HCT116 (cell line): Measurements from ENCODE around the gene DIP2B. TPM values are rescaled to one million over a fixed set of nuclear protein-coding genes. Genes with fewer than 3 reads are reported as not detected.
A peak's percentile ranks its signal among the peaks of the same experiment; 100 is the strongest.

Experiments
- ATAC-seq: fragments of 200-7000 bp; cut with Tn5 transposase; 2 replicates; pipeline ENCODE4 v1.9.1; 2020; ENCODE audit warnings: mild to moderate bottlenecking, moderate library complexity
- BruUV-seq: library from RNA; stranded (reverse); fragments of 400-500 nt; replicated peaks from 2 replicates; lab custom pipeline; 2021; lab: Mats Ljungman, UMichigan
- CTCF ChIA-PET: fragments of 300-600 bp; sonication (Branson Sonifier 250); formaldehyde crosslinking; loops from one replicate; lab custom pipeline; 2021; ENCODE audit warnings: antibody characterized with exemption; lab: Charles Lee
- POLR2A ChIA-PET: fragments of 300-600, 350-600 bp; sonication (Branson Sonifier 250); formaldehyde crosslinking; loops from one replicate; lab custom pipeline; 2021; ENCODE audit warnings: antibody characterized with exemption; lab: Charles Lee
- RAD21 ChIA-PET, 2 experiments: fragments of 300-600 bp; sonication (Branson Sonifier 250); formaldehyde crosslinking; loops; one replicate each; lab custom pipeline; 2023; ENCODE audit warnings: low total read pairs in 2 of 2; ENCODE audit not compliant: uncharacterized antibody in 2 of 2, unreplicated experiment in 2 of 2, low non-redundant PET in 1 of 2; lab: Charles Lee
- DNase-seq: peaks from one replicate; pipeline ENCODE4 v3.0.0-alpha.2; 2010; ENCODE audit warnings: low read depth, low spot score
- H2AFZ ChIP-seq: fragments of 200-600 bp; shearing (Covaris generic), sonication (generic); 2 replicates; pipeline ENCODE4 v1.6.1; 2017; ENCODE audit warnings: low read depth, mixed run types, mixed read lengths, antibody characterized with exemption, low read length; ENCODE audit not compliant: poor library complexity, severe bottlenecking
- H3K27ac ChIP-seq: 2 replicates; pipeline ENCODE4 v1.5.1; 2012; ENCODE audit warnings: low read depth, low read length
- H3K27me3 ChIP-seq: fragments of 200-600 bp; sonication (generic); 2 replicates; pipeline ENCODE4 v1.6.1; 2016; ENCODE audit warnings: mixed run types, low read length, mixed read lengths; ENCODE audit not compliant: insufficient read depth
- H3K36me3 ChIP-seq, 2 experiments: fragments of 200-500 bp in 1 of 2; fragments of 200-600 bp in 1 of 2; sonication (Bioruptor generic) in 1 of 2; sonication (generic) in 1 of 2; 2 replicates each; pipeline versions ENCODE4 v1.5.1 to v1.6.1; 2014 to 2016; ENCODE audit warnings: low read length in 2 of 2, inconsistent platforms in 1 of 2, mixed read lengths in 1 of 2, mixed run types in 1 of 2; ENCODE audit not compliant: insufficient read depth in 2 of 2, control insufficient read depth in 1 of 2
- H3K4me1 ChIP-seq, 2 experiments: fragments of 200-600 bp in 1 of 2; sonication (generic) in 1 of 2; 2 replicates each; pipeline versions ENCODE4 v1.5.1 to v1.6.1; 2012 to 2017; ENCODE audit warnings: low read length in 2 of 2, inconsistent platforms in 1 of 2, mild to moderate bottlenecking in 1 of 2, mixed read lengths in 1 of 2, mixed run types in 1 of 2, moderate library complexity in 1 of 2; ENCODE audit not compliant: insufficient read depth in 2 of 2, control insufficient read depth in 1 of 2
- H3K4me2 ChIP-seq: fragments of 200-600 bp; sonication (generic); 2 replicates; pipeline ENCODE4 v1.6.1; 2017; ENCODE audit warnings: mixed run types, low read length, mixed read lengths
- H3K4me3 ChIP-seq, 2 experiments: fragments of 200-600 bp in 1 of 2; sonication (generic) in 1 of 2; replicated peaks in 1 of 2; 2 replicates each; pipeline ENCODE4 v1.5.1; 2011 to 2016; ENCODE audit warnings: low read length in 2 of 2, control low read depth in 1 of 2, low read depth in 1 of 2, mild to moderate bottlenecking in 1 of 2, mixed read lengths in 1 of 2, mixed run types in 1 of 2
- H3K79me2 ChIP-seq: fragments of 200-600 bp; sonication (generic); 2 replicates; pipeline ENCODE4 v1.6.1; 2017; ENCODE audit warnings: mild to moderate bottlenecking, mixed run types, low read length, moderate library complexity, mixed read lengths; ENCODE audit not compliant: insufficient read depth
- H3K9ac ChIP-seq: fragments of 200-600 bp; sonication (generic); 2 replicates; pipeline ENCODE4 v1.6.1; 2016; ENCODE audit warnings: low read length, mixed read lengths
- H3K9me2 ChIP-seq: fragments of 200-600 bp; sonication (generic), shearing (Covaris generic); 2 replicates; pipeline ENCODE4 v1.6.1; 2017; ENCODE audit warnings: mixed run types, mild to moderate bottlenecking, moderate library complexity; ENCODE audit not compliant: insufficient read depth
- H3K9me3 ChIP-seq, 2 experiments: fragments of 200-500 bp in 1 of 2; fragments of 200-600 bp in 1 of 2; sonication (Bioruptor generic) in 1 of 2; sonication (generic) in 1 of 2; 2 replicates each; pipeline ENCODE4 v1.6.1; 2014 to 2017; ENCODE audit warnings: low read length in 2 of 2, mixed read lengths in 2 of 2, inconsistent platforms in 1 of 2, low read depth in 1 of 2, mild to moderate bottlenecking in 1 of 2, mixed run types in 1 of 2, moderate library complexity in 1 of 2; ENCODE audit not compliant: control insufficient read depth in 1 of 2, insufficient read depth in 1 of 2
- H4K20me1 ChIP-seq: fragments of 200-600 bp; sonication (generic), shearing (Covaris generic); 2 replicates; pipeline ENCODE4 v1.6.1; 2017; ENCODE audit warnings: mixed run types, mild to moderate bottlenecking, moderate library complexity; ENCODE audit not compliant: insufficient read depth
- CBX3 ChIP-seq: IDR thresholded peaks from 2 replicates; pipeline ENCODE4 v1.6.1; 2012; ENCODE audit warnings: low read depth
- EGR1 ChIP-seq: IDR thresholded peaks from 2 replicates; pipeline ENCODE4 v1.6.1; 2012; ENCODE audit warnings: low read depth
- ELF1 ChIP-seq: IDR thresholded peaks from 2 replicates; pipeline ENCODE4 v1.6.1; 2012; ENCODE audit warnings: low read depth, borderline replicate concordance
- EZH2phosphoT487 ChIP-seq: fragments of 200-600 bp; IDR thresholded peaks from 2 replicates; pipeline ENCODE4 v1.6.1; 2018; ENCODE audit warnings: antibody characterized with exemption, borderline replicate concordance
- FOSL1 ChIP-seq: IDR thresholded peaks from 2 replicates; pipeline ENCODE4 v1.6.1; 2012; ENCODE audit warnings: low read depth
- JUND ChIP-seq: IDR thresholded peaks from 2 replicates; pipeline ENCODE4 v1.6.1; 2012
- POLR2A ChIP-seq: IDR thresholded peaks from 2 replicates; pipeline ENCODE4 v1.7.0; 2011; ENCODE audit warnings: borderline replicate concordance; ENCODE audit not compliant: insufficient read depth, insufficient read length; ENCODE audit errors: extremely low read depth
- POLR2AphosphoS5 ChIP-seq: IDR thresholded peaks from 2 replicates; pipeline ENCODE4 v1.6.1; 2011; ENCODE audit warnings: mild to moderate bottlenecking, low read depth, low read length, moderate library complexity
- RAD21 ChIP-seq: IDR thresholded peaks from 2 replicates; pipeline ENCODE4 v1.6.1; 2012; ENCODE audit warnings: low read depth, mild to moderate bottlenecking
- SIN3A ChIP-seq: IDR thresholded peaks from 2 replicates; pipeline ENCODE4 v1.6.1; 2012; ENCODE audit warnings: low read depth
- SP1 ChIP-seq: IDR thresholded peaks from 2 replicates; pipeline ENCODE4 v1.6.1; 2012; ENCODE audit warnings: low read depth
- SRF ChIP-seq: IDR thresholded peaks from 2 replicates; pipeline ENCODE4 v1.6.1; 2012; ENCODE audit warnings: low read depth
- TCF7L2 ChIP-seq: IDR thresholded peaks from 2 replicates; pipeline ENCODE4 v1.7.0; 2011; ENCODE audit warnings: borderline replicate concordance, inconsistent platforms; ENCODE audit not compliant: insufficient read depth, insufficient read length; ENCODE audit errors: extremely low read depth
- YY1 ChIP-seq: IDR thresholded peaks from 2 replicates; pipeline ENCODE4 v1.6.1; 2011; ENCODE audit warnings: low read length, low read depth, moderate library complexity, mild to moderate bottlenecking; ENCODE audit not compliant: insufficient replicate concordance; ENCODE audit errors: extremely low read depth
- ZFX ChIP-seq: fragments of 450-650 bp; IDR thresholded peaks from 2 replicates; pipeline ENCODE4 v1.6.1; 2017
- intact Hi-C: fragments of 100-400 bp; cut with micrococcal nuclease; formaldehyde crosslinking; loops from 2 replicates; pipeline ENCODE4 v1.10.0; 2022
- total RNA-seq: library from RNA; stranded (reverse); gene quantifications from one replicate; pipeline ENCODE4 v1.2.1, GENCODE V29; 2021; ENCODE audit not compliant: unreplicated experiment
- TF ChIP-seq, protein P1 (sequence below), 3 experiments: fragments of 200-600 bp in 1 of 3; sonication (generic) in 1 of 3; IDR thresholded peaks in 2 of 3; conservative IDR thresholded peaks in 1 of 3; 2 replicates each; pipeline ENCODE4 v1.5.1; 2012 to 2017; ENCODE audit warnings: low read depth in 2 of 3, low read length in 2 of 3, antibody characterized with exemption in 1 of 3, borderline replicate concordance in 1 of 3, control low read depth in 1 of 3, mild to moderate bottlenecking in 1 of 3, mixed read lengths in 1 of 3, mixed run types in 1 of 3, moderate library complexity in 1 of 3; ENCODE audit not compliant: insufficient read depth in 1 of 3
- TF ChIP-seq, protein P2 (sequence below): IDR thresholded peaks from 2 replicates; pipeline ENCODE4 v1.6.1; 2011; ENCODE audit warnings: mild to moderate bottlenecking, low read length, moderate library complexity; ENCODE audit not compliant: insufficient replicate concordance; ENCODE audit errors: extremely low read depth
- TF ChIP-seq, protein P3 (sequence below): IDR thresholded peaks from 2 replicates; pipeline ENCODE4 v1.6.1; 2012

The DIP2B gene
- total RNA-seq, 1 experiment from 2014 or later = 32.3 TPM

DNA sequence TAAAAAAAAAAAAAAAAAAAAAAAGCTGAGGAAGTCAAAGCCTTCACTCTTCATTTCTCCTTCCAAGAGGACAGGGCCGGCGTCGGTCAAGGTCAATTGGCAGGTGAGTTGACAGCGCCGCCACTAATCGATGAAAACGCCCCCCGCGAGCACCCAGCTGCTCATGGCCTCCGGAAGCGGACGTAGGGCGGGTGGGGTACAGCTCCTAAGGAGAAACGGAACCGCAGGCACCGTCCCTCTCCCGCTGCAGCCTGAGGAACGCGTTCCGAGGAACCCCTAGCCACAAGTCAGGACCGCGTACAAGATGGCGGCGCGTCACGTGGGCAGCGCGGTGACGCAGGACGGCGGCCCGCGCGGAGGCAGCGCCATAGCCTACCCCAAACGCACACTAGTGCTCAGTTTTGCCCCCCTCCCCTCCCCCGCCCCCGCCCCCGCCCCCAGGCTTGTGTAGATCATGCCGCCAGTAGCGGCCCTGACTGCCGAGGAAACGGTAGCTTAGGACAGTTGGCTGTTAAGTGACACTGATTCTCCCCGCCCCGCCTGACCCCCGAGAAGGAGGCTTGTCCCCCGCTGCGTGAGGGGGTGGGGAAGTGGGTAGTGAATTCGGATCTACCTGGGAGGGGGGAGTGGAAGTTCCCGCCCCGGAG is 259.0 kb downstream of the DIP2B start, which contains the start of gene ATF1:
ATF1 (plus strand) TSS at position 463 of the 647 bp plus-strand sequence. CDS start 16,045 bp downstream, outside the sequence.
- Histone ChIP-seq H3K9ac (peak within 1 kb of the TSS; percentile 92), H3K79me2 (peaks cover 59% of the 10 kb centered on the region), H2AFZ (no peak within 1 kb of the TSS), H3K27me3 (no peaks in the 10 kb centered on the region), H3K36me3 (no peaks in the 10 kb centered on the region), H3K9me3 (no peaks in the 10 kb centered on the region), H3K4me1 (peaks cover 25 to 36% of the 10 kb centered on the region in 2 experiments), H4K20me1 (no peaks in the 10 kb centered on the region), H3K4me2 (peak within 1 kb of the TSS; percentile 87), H3K4me3 (peak within 1 kb of the TSS; percentile 88 to 89), H3K27ac (peak within 1 kb of the TSS; percentile 100), H3K9me2 (no peaks in the 10 kb centered on the region)
- intact Hi-C loops = loop anchor here (2.0 to 10.0 kb wide), 3 partner anchors 265 to 501 kb away; partner anchors contain the start of gene LETMD1
- CTCF ChIA-PET = interaction anchor here (1.0 to 2.4 kb wide), 7 partner anchors 10 to 657 kb away, joined by 3 to 20 read pairs (median 5); partner anchors contain the start of gene DIP2B
- RAD21 ChIA-PET = interaction anchor here (0.6 to 1.8 kb wide), 9 partner anchors 9 to 578 kb away, joined by 3 to 8 read pairs (median 5); partner anchors contain the start of genes DIP2B (in 1 of the 2) and SLC11A2 (in 1 of the 2)
- BruUV-seq = no TSS peak
- POLR2A ChIA-PET = interaction anchor here (0.6 to 2.4 kb wide), 11 partner anchors 10 to 694 kb away, joined by 3 to 18 read pairs (median 5); partner anchors contain the start of genes DIP2B and SLC11A2
- ATAC-seq (peak; percentile 83), DNase-seq (peak; percentile 79)
- TF ChIP-seq JUND (no peak; the same call in 1 of the 2 replicates), FOSL1 (no peak), POLR2A (peak; percentile 60), YY1 (peak; percentile 95), TCF7L2 (no peak), CBX3 (peak; percentile 46; the same call in 1 of the 2 replicates), SIN3A (peak; percentile 89), POLR2AphosphoS5 (peak; percentile 96), EGR1 (peak; percentile 45; the same call in 1 of the 2 replicates), SRF (no peak), EZH2phosphoT487 (no peak), ELF1 (no peak), ZFX (peak; percentile 27; the same call in 1 of the 2 replicates), RAD21 (no peak), SP1 (peak; percentile 32; the same call in 1 of the 2 replicates)
- TF ChIP-seq, protein P1, sequence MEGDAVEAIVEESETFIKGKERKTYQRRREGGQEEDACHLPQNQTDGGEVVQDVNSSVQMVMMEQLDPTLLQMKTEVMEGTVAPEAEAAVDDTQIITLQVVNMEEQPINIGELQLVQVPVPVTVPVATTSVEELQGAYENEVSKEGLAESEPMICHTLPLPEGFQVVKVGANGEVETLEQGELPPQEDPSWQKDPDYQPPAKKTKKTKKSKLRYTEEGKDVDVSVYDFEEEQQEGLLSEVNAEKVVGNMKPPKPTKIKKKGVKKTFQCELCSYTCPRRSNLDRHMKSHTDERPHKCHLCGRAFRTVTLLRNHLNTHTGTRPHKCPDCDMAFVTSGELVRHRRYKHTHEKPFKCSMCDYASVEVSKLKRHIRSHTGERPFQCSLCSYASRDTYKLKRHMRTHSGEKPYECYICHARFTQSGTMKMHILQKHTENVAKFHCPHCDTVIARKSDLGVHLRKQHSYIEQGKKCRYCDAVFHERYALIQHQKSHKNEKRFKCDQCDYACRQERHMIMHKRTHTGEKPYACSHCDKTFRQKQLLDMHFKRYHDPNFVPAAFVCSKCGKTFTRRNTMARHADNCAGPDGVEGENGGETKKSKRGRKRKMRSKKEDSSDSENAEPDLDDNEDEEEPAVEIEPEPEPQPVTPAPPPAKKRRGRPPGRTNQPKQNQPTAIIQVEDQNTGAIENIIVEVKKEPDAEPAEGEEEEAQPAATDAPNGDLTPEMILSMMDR (IDR thresholded peaks at IDR 0.05 in 2 of 3, conservative IDR thresholded peaks at IDR 0.05 in 1 of 3; ENCODE audit: borderline replicate concordance in 1 of 3, insufficient read depth in 1 of 3, low read depth in 2 of 3, low read length in 2 of 3) = no peak
- TF ChIP-seq, protein P2, sequence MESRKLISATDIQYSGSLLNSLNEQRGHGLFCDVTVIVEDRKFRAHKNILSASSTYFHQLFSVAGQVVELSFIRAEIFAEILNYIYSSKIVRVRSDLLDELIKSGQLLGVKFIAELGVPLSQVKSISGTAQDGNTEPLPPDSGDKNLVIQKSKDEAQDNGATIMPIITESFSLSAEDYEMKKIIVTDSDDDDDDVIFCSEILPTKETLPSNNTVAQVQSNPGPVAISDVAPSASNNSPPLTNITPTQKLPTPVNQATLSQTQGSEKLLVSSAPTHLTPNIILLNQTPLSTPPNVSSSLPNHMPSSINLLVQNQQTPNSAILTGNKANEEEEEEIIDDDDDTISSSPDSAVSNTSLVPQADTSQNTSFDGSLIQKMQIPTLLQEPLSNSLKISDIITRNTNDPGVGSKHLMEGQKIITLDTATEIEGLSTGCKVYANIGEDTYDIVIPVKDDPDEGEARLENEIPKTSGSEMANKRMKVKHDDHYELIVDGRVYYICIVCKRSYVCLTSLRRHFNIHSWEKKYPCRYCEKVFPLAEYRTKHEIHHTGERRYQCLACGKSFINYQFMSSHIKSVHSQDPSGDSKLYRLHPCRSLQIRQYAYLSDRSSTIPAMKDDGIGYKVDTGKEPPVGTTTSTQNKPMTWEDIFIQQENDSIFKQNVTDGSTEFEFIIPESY = peak; percentile 63
- TF ChIP-seq, protein P3, sequence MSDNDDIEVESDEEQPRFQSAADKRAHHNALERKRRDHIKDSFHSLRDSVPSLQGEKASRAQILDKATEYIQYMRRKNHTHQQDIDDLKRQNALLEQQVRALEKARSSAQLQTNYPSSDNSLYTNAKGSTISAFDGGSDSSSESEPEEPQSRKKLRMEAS = peak; percentile 94
